ENCODE measurements around the gene SLC25A23.

SLC25A23 gene

DNA sequence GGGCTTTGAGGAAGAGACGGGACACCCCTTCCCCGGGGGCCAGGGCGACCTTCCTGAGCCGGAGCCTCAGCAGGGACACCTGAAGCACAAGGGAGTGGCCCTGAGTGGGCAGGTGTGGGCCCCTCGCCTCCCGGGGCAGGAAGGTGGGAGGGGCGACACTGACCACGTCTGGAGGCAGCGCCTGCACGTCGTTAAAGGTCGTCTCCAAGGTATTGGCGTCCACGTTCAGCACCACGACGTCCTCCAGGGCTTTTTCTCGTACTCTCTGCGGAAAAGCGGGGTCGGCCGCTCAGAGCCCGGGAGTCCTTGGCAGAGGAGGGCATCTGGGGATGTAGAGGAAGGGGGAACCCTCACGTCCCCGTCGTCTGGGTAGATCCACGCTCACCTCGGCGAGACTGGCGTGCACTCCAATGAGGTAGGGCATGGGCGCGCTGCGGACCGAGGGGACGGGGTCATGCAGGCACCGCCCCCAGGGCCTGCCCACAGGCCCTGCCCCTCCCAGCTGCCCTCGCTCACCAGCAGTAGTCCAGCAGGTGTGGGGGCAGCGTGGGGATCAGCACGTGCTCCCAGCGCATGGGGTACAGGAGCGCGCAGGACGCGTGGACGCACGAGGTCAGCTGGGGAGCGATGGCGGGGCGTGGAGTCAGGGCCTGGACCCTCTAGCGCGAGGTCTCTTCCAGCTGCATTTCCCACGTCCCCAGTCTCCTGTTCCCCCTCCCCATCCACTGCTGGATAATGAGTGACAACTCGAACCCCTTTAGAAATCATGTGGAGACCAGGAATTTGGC, 15.9 kb upstream of the SLC25A23 start:
- in situ Hi-C loops (cut with MboI; ENCODE audit: low sequenced_read_pairs) = no loop called here
- Histone ChIP-seq H3K36me3 (replicated peaks) (no peaks in the 10 kb centered on the region), H3K4me3 (no peak overlapping the region), H3K27me3 (ENCODE audit: low read depth) (no peaks in the 10 kb centered on the region), H3K4me1 (no peaks in the 10 kb centered on the region), H3K9me3 (no peaks in the 10 kb centered on the region)
- no peak for DNase-seq (ENCODE audit: low spot score in 2 of 2)

DNA sequence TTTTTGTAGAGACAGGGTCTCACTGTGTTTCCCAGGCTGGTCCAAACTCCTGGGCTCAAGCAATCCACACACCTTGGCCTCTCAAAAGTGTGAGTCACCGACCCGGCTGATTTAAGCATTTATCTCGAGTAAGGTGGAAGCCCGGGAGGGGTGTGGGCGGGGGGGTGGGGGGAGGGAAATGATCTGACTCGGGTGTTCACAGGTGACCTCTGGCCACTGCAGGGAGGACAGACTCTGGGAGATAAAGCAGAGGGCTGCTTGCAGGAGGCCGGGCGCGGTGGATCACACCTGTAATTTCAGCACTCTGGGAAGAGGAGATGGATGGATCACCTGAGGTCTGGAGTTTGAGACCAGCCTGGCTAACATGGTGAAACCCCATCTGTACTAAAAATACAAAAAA, 14.1 kb upstream of the SLC25A23 start:
- H3K4me1 ChIP-seq = no peaks in the 10 kb centered on the region
- no peak overlapping the region for H3K4me3 ChIP-seq
- DNase-seq (ENCODE audit: low spot score in 2 of 2) = no peak
- in situ Hi-C loops (cut with MboI; ENCODE audit: low sequenced_read_pairs) = no loop called here
- H3K27me3 ChIP-seq (ENCODE audit: low read depth) = no peaks in the 10 kb centered on the region
- H3K9me3 ChIP-seq = no peaks in the 10 kb centered on the region
- H3K36me3 ChIP-seq (replicated peaks) = no peaks in the 10 kb centered on the region

DNA sequence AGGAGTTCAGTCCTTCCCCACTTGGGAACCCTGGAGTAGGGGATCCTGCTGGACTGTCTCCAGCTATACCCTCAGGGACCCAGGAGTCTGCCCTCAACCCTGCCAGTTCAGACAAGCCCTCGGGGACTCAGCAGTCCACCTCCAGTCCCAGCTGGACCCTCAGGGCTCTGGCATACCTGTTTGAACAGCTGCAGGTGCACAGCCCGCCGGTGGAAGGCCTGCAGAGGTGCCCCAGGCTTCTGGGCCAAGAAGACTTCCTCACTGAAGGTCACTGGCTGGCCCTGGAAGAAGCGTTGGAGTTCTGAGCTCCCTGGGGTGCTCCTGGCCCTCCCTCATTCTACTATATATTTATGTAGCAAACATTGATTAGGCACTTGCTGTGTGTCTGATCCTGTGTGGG, 13.1 kb upstream of the SLC25A23 start:
- Histone ChIP-seq H3K36me3 (replicated peaks) (no peaks in the 10 kb centered on the region), H3K4me1 (no peaks in the 10 kb centered on the region), H3K9me3 (no peaks in the 10 kb centered on the region), H3K4me3 (no peak overlapping the region), H3K27me3 (ENCODE audit: low read depth) (no peaks in the 10 kb centered on the region)
- in situ Hi-C loops (cut with MboI; ENCODE audit: low sequenced_read_pairs) = no loop called here
- DNase-seq (ENCODE audit: low spot score in 2 of 2) = no peak

DNA sequence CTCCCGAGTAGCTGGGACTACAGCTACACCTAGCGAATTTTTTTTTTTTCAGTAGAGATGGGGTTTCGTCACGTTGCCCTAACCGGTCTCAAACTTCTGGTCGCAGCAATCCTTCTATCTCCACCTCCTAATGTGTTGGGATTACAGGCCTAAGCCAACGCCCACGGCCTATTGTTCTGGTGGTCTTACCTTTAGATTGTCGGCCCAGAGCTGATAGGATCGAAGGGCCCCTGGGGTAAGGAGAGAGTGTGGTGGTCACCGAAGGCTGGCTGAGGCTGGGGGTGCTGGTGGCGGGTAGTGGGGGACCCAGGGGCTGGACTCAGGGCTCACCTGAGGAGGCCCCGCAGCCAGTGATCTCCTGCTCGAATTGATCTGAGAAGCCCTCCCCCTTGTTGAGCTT, 11.5 kb upstream of the SLC25A23 start:
- Histone ChIP-seq H3K4me1 (no peaks in the 10 kb centered on the region), H3K9me3 (no peaks in the 10 kb centered on the region), H3K36me3 (replicated peaks) (no peaks in the 10 kb centered on the region), H3K27me3 (ENCODE audit: low read depth) (no peaks in the 10 kb centered on the region), H3K4me3 (no peak overlapping the region)
- DNase-seq (ENCODE audit: low spot score in 2 of 2) = no peak
- in situ Hi-C loops (cut with MboI; ENCODE audit: low sequenced_read_pairs) = no loop called here

DNA sequence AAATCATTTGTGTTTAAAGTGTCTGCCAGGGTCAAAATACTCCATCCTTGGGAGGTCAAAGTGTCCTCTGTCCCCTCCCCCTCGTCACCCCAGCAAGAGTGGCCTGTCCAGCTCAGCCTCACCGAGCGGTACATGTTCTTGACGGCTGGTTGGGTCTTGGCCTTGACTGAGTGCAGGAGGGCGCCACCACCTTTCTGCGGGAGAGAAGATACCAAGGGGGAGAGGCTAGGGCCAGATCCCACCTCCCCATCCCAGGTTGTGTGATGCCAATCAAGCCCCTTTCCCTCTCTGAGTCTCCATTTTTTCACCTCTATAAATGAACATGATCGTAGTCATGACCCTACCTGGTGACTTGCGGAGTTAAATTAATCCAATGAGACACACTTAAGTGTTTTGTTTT, 10.6 kb upstream of the SLC25A23 start:
- H3K36me3 ChIP-seq (replicated peaks) = no peaks in the 10 kb centered on the region
- in situ Hi-C loops (cut with MboI; ENCODE audit: low sequenced_read_pairs) = no loop called here

DNA sequence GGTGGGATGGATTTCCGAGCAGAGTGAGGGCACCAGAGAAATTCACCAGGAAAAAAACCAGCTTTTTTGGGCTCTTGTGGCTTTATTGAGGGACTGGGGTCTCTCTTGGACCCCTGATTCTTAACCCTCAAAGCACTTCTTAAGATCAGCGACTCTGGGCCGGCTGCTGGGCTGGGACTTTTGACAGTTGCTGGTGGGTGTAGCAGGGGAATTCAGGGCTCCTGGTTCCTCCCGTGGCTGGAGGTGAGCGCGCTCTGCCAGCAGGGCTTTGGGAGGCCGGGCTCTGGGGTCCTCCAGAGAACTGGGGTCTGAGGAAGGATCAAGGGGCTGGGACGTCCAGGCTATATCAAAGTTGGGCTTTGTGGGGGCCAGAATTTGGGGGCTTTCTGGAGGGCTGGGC, 7.8 kb upstream of the SLC25A23 start:
- in situ Hi-C loops (cut with MboI; ENCODE audit: low sequenced_read_pairs) = no loop called here
- DNase-seq (ENCODE audit: low spot score in 2 of 2) = no peak
- H3K36me3 ChIP-seq (replicated peaks) = no peaks in the 10 kb centered on the region
- H3K4me3 ChIP-seq = no peak overlapping the region
- no peaks in the 10 kb centered on the region for H3K9me3 ChIP-seq
- no peaks in the 10 kb centered on the region for H3K4me1 ChIP-seq
- no peaks in the 10 kb centered on the region for H3K27me3 ChIP-seq (ENCODE audit: low read depth)

More for the DNA sequence above, 10.6 kb upstream of the SLC25A23 start:
- Histone ChIP-seq H3K4me3 (no peak overlapping the region), H3K27me3 (ENCODE audit: low read depth) (no peaks in the 10 kb centered on the region), H3K4me1 (no peaks in the 10 kb centered on the region), H3K9me3 (no peaks in the 10 kb centered on the region)
- DNase-seq (ENCODE audit: low spot score in 2 of 2) = no peak

DNA sequence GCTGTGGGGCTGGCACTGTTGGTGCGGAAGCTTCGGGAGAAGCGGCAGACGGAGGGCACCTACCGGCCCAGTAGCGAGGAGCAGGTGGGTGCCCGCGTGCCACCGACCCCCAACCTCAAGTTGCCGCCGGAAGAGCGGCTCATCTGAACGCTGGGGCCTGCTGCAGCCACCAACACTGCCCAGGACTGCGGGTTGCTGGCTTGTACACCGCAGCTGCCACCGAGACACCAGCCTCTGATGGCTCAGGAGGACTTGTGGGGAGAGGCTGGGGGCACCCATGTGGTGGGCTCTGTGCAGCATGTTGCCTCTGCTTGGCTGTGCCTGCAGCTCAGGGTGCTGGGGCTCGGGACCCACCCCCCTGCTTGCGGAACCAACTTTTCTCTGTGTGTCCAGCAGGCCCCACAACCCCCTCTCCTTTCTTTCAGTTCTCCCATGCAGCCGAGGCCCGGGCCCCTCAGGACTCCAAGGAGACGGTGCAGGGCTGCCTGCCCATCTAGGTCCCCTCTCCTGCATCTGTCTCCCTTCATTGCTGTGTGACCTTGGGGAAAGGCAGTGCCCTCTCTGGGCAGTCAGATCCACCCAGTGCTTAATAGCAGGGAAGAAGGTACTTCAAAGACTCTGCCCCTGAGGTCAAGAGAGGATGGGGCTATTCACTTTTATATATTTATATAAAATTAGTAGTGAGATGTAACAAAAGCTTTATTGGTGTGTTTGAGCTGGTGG, 7.1 kb upstream of the SLC25A23 start:
- Histone ChIP-seq H3K27me3 (ENCODE audit: low read depth) (no peaks in the 10 kb centered on the region), H3K4me1 (no peaks in the 10 kb centered on the region)
- in situ Hi-C loops (cut with MboI; ENCODE audit: low sequenced_read_pairs) = no loop called here

DNA sequence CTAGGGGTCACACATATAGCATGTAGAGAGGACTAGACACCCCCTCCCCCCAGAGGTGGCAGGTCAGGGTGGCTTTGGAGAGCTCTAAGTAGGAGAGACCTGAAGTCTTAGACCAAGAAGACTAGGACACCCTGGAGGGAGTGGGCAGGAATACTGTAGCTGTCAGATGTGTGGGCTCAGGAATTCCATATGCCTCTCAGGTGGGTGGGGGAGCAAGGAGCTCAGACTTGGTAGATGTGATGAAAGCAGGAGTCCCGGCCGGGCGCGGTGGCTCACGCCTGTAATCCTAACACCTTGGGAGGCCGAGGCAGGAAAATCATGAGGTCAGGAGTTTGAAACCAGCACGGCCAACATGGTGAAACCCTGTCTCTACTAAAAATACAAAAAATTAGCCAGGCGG, 6.1 kb upstream of the SLC25A23 start:
- H3K4me1 ChIP-seq = no peaks in the 10 kb centered on the region
- in situ Hi-C loops (cut with MboI; ENCODE audit: low sequenced_read_pairs) = no loop called here
- H3K4me3 ChIP-seq = no peak overlapping the region
- H3K9me3 ChIP-seq = no peaks in the 10 kb centered on the region
- no peak for DNase-seq (ENCODE audit: low spot score in 2 of 2)
- H3K36me3 ChIP-seq (replicated peaks) = no peaks in the 10 kb centered on the region
- no peaks in the 10 kb centered on the region for H3K27me3 ChIP-seq (ENCODE audit: low read depth)

More for the DNA sequence above, 7.1 kb upstream of the SLC25A23 start:
- Histone ChIP-seq H3K4me3 (no peak overlapping the region), H3K9me3 (no peaks in the 10 kb centered on the region), H3K36me3 (replicated peaks) (no peaks in the 10 kb centered on the region)
- DNase-seq (ENCODE audit: low spot score in 2 of 2) = no peak

DNA sequence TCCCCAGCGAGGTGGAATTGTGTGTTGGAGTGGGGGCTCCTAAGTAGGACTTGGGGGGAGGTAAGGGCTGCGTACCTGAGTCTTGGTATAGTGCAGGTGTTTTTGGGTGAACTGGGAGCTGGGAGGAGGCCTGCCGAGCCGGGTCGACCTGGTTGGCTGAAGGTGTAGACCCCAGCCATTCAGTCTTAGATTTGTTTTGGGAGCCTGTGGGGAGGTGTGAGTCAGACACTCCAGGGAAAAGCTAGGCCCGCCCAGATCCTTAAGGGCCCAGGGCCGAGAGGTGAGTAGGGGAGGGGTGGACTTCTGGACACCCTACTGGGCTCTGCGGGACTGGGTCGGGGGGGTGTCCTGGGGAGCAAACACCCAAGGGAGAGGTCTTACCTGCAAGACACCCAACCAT, 5.4 kb upstream of the SLC25A23 start:
- no peaks in the 10 kb centered on the region for H3K4me1 ChIP-seq
- DNase-seq (ENCODE audit: low spot score in 2 of 2) = no peak
- no peaks in the 10 kb centered on the region for H3K27me3 ChIP-seq (ENCODE audit: low read depth)
- H3K36me3 ChIP-seq (replicated peaks) = no peaks in the 10 kb centered on the region
- no peak overlapping the region for H3K4me3 ChIP-seq
- no peaks in the 10 kb centered on the region for H3K9me3 ChIP-seq
- in situ Hi-C loops (cut with MboI; ENCODE audit: low sequenced_read_pairs) = no loop called here

DNA sequence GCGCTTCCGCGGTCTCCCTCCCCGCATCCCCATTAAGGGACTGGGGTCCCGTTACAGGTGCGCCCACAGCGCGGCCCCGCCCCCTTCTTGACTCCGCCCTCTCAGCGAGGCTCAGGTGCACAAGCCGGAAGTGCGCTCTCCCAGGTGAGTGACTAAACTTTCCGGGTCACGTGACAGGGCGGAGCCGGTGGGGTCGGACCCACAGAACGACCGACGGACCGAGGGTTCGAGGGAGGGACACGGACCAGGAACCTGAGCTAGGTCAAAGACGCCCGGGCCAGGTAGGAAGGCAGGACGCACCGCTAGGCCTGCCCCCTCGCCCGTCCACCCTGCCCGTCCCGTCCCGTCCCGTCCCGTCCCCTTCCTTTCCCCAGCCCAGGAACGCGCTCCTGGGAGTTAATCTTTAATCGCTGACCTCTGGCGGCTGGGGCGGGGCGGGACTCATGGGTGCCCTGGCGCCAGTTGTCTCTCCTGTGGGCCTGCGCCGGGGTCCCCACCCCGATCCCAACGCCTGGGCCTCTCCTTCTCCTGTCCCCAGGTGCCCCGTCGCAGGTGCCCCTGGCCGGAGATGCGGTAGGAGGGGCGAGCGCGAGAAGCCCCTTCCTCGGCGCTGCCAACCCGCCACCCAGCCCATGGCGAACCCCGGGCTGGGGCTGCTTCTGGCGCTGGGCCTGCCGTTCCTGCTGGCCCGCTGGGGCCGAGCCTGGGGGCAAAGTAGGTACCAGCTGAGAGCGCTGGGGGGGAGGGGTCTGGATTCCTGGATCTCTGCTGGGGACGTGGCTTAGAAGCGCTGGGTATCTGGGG, 4.7 kb upstream of the SLC25A23 start, which contains the start of gene CRB3:
TSS of gene CRB3 (plus strand) at position 202 of the 804 bp plus-strand sequence. CDS start at position 633, 431 bp downstream.
- no peaks in the 10 kb centered on the region for H3K36me3 ChIP-seq (replicated peaks)
- no peak for DNase-seq (ENCODE audit: low spot score in 2 of 2)
- no peaks in the 10 kb centered on the region for H3K4me1 ChIP-seq
- in situ Hi-C loops (cut with MboI; ENCODE audit: low sequenced_read_pairs) = no loop called here
- H3K9me3 ChIP-seq = no peaks in the 10 kb centered on the region
- H3K4me3 ChIP-seq = no peak within 1 kb of the TSS
- no peaks in the 10 kb centered on the region for H3K27me3 ChIP-seq (ENCODE audit: low read depth)

DNA sequence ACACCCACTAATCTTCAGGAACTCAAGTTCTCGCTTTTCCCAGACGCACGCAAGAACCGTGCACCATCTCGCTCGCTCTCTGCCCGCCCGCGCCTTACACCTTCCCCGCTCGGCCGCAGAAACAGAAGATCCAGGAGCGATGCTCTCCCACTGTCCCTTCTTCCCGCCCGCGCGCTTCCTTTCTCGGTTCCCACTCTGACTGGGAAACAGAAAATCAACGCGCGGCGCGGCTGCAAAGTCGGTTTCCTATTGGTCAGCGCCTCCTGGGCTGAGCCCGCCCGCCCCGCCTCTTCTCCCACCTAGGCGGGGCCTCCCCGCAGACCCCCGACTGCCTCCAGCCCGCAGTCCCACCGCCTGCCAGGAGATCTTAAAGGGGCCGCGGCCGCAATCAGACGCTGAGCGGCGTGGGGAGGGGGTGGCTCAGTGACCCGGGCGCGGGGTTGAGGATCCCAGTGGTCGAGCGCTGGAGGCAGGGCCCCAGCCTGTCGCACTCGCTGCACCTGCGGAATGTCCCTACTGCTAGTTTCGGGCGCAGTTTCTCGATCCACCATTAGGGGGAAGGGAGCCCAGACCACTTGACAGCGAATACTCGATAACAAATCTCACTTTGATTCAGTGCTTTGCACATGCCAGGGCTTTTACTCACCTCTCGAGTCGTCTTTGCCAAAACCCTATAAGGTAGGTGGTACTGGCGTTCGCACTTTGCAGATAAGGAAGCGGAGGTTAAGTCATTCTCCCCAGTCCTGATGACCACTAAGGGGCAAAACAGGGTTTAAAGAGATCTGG, 700 bp upstream of the SLC25A23 start:
- in situ Hi-C loops (cut with MboI; ENCODE audit: low sequenced_read_pairs) = no loop called here

DNA sequence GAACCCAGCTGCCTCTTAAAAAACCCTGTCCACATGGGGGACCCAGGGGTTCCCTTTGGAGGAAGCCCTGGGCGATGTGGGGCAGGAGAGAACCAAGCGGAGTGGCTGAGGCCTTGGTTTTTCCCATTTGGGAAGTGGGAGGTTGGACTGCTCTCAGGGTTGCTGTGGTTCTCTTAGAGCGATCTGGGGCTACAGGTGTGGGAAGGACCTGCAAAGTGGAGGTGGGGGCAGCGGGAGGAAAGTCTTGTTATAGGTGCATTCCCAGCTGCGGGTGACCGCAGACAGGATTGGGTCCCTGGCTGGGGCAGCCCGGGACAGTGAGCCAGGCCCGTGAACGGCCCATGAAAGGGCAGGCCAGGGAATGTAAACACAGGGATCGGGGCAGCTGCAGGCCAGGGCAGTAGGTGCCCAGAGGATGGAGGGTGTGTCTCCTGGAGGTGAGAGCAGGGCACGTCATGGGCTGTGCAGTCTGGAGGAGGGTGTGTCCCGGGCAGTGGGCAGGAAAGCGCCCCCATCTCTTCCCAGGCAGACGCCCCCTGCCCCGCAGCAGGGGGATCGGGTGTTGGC, 814 bp downstream of the SLC25A23 start:
- H3K9me3 ChIP-seq = 0 out of 2 replicates have a peak, but pooled peaks cover 2% of the 10 kb centered on the region
- H3K27me3 ChIP-seq (ENCODE audit: low read depth) = no peaks in the 10 kb centered on the region
- DNase-seq (ENCODE audit: low spot score in 2 of 2) = peak in 1 of 2 experiments; percentile 23
- peaks cover 2% of the 10 kb centered on the region; the same call in 1 of the 2 replicates for H3K4me1 ChIP-seq
- peaks cover 30% of the 10 kb centered on the region for H3K36me3 ChIP-seq (replicated peaks)
- peak overlapping the region; percentile 61 for H3K4me3 ChIP-seq
- in situ Hi-C loops (cut with MboI; ENCODE audit: low sequenced_read_pairs) = no loop called here

More for the DNA sequence above, 700 bp upstream of the SLC25A23 start:
- DNase-seq (ENCODE audit: low spot score in 2 of 2) = peak; percentile 95 to 99
- Histone ChIP-seq H3K4me3 (peak overlapping the region; percentile 61), H3K9me3 (no peaks in the 10 kb centered on the region), H3K36me3 (replicated peaks) (peaks cover 15% of the 10 kb centered on the region), H3K27me3 (ENCODE audit: low read depth) (no peaks in the 10 kb centered on the region), H3K4me1 (peaks cover 2% of the 10 kb centered on the region; the same call in 1 of the 2 replicates)

Data from HAP-1 (cell line).